Fibroblast of lung (primary cell): ENCODE data around the gene STARD9. TPM values are rescaled to one million over a fixed set of nuclear protein-coding genes. Genes with fewer than 3 reads are reported as not detected.

Experiments
- DNase-seq, 2 donors: peaks; one replicate each; pipeline versions ENCODE4 v3.0.0 to v3.0.0-alpha.2; 2010; ENCODE audit warnings: low read depth in 2 of 2
- H2AFZ ChIP-seq: 2 replicates; pipeline ENCODE4 v1.5.1; 2012; ENCODE audit warnings: low read length, control low read depth, inconsistent platforms
- H3K27ac ChIP-seq: 2 replicates; pipeline ENCODE4 v1.5.1; 2011; ENCODE audit warnings: low read length, control low read depth; ENCODE audit not compliant: insufficient read depth
- H3K27me3 ChIP-seq: 2 replicates; pipeline ENCODE4 v1.5.1; 2011; ENCODE audit warnings: mild to moderate bottlenecking, low read length; ENCODE audit not compliant: control insufficient read depth, insufficient read depth
- H3K36me3 ChIP-seq: 2 replicates; pipeline ENCODE4 v1.5.1; 2011; ENCODE audit warnings: low read length; ENCODE audit not compliant: control insufficient read depth, insufficient read depth
- H3K4me1 ChIP-seq: 2 replicates; pipeline ENCODE4 v1.5.1; 2011; ENCODE audit warnings: low read length; ENCODE audit not compliant: control insufficient read depth, insufficient read depth; ENCODE audit errors: extremely low read depth
- H3K4me2 ChIP-seq: 2 replicates; pipeline ENCODE4 v1.5.1; 2011; ENCODE audit warnings: low read length, control low read depth; ENCODE audit not compliant: insufficient read depth; ENCODE audit errors: extremely low read depth
- H3K4me3 ChIP-seq, 4 experiments: fragments of 200-600 bp in 1 of 4; sonication (generic) in 1 of 4; replicated peaks in 1 of 4; 2 replicates each; pipeline ENCODE4 v1.5.1; 2011 to 2016; ENCODE audit warnings: low read length in 4 of 4, low read depth in 3 of 4, mild to moderate bottlenecking in 3 of 4, control low read depth in 2 of 4, inconsistent platforms in 1 of 4, mixed read lengths in 1 of 4; ENCODE audit not compliant: insufficient read depth in 1 of 4; ENCODE audit errors: control extremely low read depth in 1 of 4
- H3K79me2 ChIP-seq: 2 replicates; pipeline ENCODE4 v1.5.1; 2012; ENCODE audit warnings: mild to moderate bottlenecking, low read length, inconsistent platforms; ENCODE audit not compliant: control insufficient read depth, insufficient read depth
- H3K9ac ChIP-seq: 2 replicates; pipeline ENCODE4 v1.5.1; 2011; ENCODE audit warnings: mild to moderate bottlenecking, low read length, control low read depth; ENCODE audit not compliant: insufficient read depth
- H3K9me3 ChIP-seq: 2 replicates; pipeline ENCODE4 v1.5.1; 2012; ENCODE audit warnings: low read depth, low read length; ENCODE audit not compliant: control insufficient read depth, insufficient read depth
- H4K20me1 ChIP-seq: 2 replicates; pipeline ENCODE4 v1.5.1; 2011; ENCODE audit warnings: low read length; ENCODE audit not compliant: control insufficient read depth, insufficient read depth; ENCODE audit errors: extremely low read depth
- EZH2 ChIP-seq: IDR thresholded peaks from 2 replicates; pipeline ENCODE4 v1.5.1; 2012; ENCODE audit warnings: low read length, control low read depth, mild to moderate bottlenecking; ENCODE audit errors: missing control alignments
- polyA plus RNA-seq, 2 donors: library from polyadenylated mRNA; depleted of rRNA in 1 of 2; stranded (reverse) in 1 of 2; unstranded in 1 of 2; fragments of >200 nt; gene quantifications; 2 replicates each; pipeline ENCODE4 v1.2.1, GENCODE V29; 2011 to 2012; ENCODE audit warnings: missing spikeins in 1 of 2
- total RNA-seq: library from RNA; depleted of rRNA; stranded (reverse); fragments of >200 nt; gene quantifications from 2 replicates; pipeline ENCODE4 v1.2.1, GENCODE V29; 2014
- TF ChIP-seq, protein P1 (sequence below), 2 donors: IDR thresholded peaks in 1 of 2; conservative IDR thresholded peaks in 1 of 2; 1 replicate in 1 of 2; 2 replicates in 1 of 2; pipeline ENCODE4 v1.5.1; 2011 to 2012; ENCODE audit warnings: low read length in 2 of 2, control low read depth in 1 of 2, inconsistent platforms in 1 of 2, low read depth in 1 of 2, mild to moderate bottlenecking in 1 of 2

STARD9 gene
- total and polyA plus RNA-seq, 2 donors (not counting 1 experiment from before 2014, with no cell fraction given), result 2.5 to 8.3 TPM

DNA sequence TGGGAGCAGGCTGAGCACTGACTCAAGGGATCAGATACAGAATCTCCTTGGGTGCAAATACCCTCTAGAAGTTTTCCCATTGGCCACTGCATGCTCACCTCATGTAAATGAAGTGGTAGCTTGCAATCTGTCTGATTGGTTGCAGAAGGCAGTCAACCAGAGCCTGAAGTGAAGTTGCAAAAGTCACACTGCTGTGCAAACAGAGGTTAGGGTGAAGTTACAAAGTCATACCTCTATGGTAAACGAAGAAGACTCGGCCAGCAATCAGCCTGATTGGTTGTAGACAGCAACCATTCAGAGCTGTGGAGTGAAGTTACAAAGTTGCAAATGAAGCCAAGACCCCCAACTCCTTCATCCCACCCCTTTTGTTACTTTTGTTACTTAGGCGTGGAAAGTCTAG is 27.1 kb downstream of the STARD9 start:
- H2AFZ ChIP-seq, result no peak overlapping the region
- H3K27ac ChIP-seq, result no peak overlapping the region
- no peak overlapping the region for H3K4me3 ChIP-seq
- H3K4me1 ChIP-seq, result peaks cover 4% of the 10 kb centered on the region
- TF ChIP-seq EZH2, result no peak
- TF ChIP-seq, protein P1, sequence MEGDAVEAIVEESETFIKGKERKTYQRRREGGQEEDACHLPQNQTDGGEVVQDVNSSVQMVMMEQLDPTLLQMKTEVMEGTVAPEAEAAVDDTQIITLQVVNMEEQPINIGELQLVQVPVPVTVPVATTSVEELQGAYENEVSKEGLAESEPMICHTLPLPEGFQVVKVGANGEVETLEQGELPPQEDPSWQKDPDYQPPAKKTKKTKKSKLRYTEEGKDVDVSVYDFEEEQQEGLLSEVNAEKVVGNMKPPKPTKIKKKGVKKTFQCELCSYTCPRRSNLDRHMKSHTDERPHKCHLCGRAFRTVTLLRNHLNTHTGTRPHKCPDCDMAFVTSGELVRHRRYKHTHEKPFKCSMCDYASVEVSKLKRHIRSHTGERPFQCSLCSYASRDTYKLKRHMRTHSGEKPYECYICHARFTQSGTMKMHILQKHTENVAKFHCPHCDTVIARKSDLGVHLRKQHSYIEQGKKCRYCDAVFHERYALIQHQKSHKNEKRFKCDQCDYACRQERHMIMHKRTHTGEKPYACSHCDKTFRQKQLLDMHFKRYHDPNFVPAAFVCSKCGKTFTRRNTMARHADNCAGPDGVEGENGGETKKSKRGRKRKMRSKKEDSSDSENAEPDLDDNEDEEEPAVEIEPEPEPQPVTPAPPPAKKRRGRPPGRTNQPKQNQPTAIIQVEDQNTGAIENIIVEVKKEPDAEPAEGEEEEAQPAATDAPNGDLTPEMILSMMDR (conservative IDR thresholded peaks at IDR 0.05 in 1 of 2, IDR thresholded peaks at IDR 0.05 in 1 of 2; ENCODE audit: low read depth in 1 of 2, low read length in 2 of 2), result no peak
- H3K27me3 ChIP-seq, result no peaks in the 10 kb centered on the region
- H3K9me3 ChIP-seq, result no peaks in the 10 kb centered on the region
- H3K36me3 ChIP-seq, result no peaks in the 10 kb centered on the region
- no peak overlapping the region for H3K9ac ChIP-seq
- H4K20me1 ChIP-seq, result no peaks in the 10 kb centered on the region
- H3K79me2 ChIP-seq, result no peaks in the 10 kb centered on the region
- no peak overlapping the region for H3K4me2 ChIP-seq
- no peak for DNase-seq

DNA sequence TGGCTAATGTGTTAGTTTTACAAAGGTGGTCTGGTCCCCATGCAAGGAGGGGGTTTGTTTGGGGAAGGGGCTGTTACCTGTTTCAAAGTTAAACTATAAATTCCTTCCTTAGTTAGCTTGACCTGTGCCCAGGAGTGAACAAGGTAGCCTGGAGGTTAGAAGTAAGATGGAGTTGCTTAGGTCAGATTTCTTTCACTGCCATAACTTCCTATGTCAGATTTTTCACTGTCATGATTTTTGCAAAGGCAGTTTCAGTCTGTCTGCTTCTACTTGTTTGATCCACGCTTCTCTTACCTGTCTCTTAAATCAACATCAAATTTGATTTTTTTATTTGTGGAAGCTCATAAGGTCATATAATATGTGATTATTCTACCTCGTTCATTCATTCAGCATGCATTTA is 28.6 kb downstream of the STARD9 start:
- Histone ChIP-seq H2AFZ (no peak overlapping the region), H3K79me2 (no peaks in the 10 kb centered on the region), H4K20me1 (no peaks in the 10 kb centered on the region), H3K9ac (no peak overlapping the region), H3K27me3 (no peaks in the 10 kb centered on the region), H3K27ac (no peak overlapping the region), H3K9me3 (no peaks in the 10 kb centered on the region), H3K36me3 (no peaks in the 10 kb centered on the region), H3K4me1 (peaks cover 4% of the 10 kb centered on the region), H3K4me3 (no peak overlapping the region), H3K4me2 (no peak overlapping the region)
- DNase-seq, result no peak
- TF ChIP-seq, protein P1 (conservative IDR thresholded peaks at IDR 0.05 in 1 of 2, IDR thresholded peaks at IDR 0.05 in 1 of 2; ENCODE audit: low read depth in 1 of 2, low read length in 2 of 2), result no peak
- no peak for TF ChIP-seq EZH2

DNA sequence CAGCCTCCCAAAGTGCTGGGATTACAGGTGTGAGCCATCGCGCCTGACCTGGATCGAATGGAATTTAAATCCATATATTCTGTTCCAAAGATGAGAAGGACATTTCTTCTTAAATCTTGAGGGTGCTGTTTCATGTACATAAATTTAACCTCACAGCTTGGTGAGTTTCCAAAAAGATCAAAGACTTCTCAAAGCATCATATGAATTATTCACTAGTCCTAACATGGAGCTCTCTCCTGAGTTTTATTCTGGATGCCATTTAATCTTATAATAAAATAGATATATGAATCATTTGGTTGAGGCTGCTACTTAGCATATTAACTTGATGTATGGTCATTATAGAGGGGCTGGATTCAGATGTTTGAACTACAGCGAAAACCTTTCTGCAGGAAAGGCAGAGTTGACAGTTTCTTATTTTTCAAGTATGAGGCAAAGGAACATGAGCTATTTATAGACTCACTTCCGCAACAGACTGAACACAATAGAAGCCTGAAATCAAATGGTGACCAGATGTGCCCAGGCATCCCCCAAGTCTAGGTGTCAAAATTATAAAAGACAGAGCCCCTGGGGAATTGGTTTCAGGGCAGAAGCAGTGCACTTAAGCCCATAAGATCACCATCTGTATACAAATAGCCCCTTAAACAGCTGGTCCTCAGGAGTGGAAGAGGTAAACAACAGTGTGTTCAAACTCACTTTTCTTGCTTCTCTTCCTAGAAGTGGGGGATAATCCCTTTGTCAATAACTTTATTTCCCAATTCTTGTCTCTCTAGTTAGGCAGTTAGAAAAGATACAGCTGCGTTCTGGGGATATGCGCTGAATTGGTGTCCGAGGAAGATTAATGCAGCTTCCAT is 29.7 kb downstream of the STARD9 start:
- DNase-seq, result peak; percentile 36 to 40

More for the DNA sequence above, 29.7 kb downstream of the STARD9 start:
- no peak overlapping the region for H3K4me3 ChIP-seq
- no peaks in the 10 kb centered on the region for H3K79me2 ChIP-seq
- no peaks in the 10 kb centered on the region for H4K20me1 ChIP-seq
- H2AFZ ChIP-seq, result peak overlapping the region; percentile 31
- H3K4me1 ChIP-seq, result peaks cover 4% of the 10 kb centered on the region
- H3K36me3 ChIP-seq, result no peaks in the 10 kb centered on the region
- H3K27ac ChIP-seq, result no peak overlapping the region
- no peaks in the 10 kb centered on the region for H3K27me3 ChIP-seq
- peak overlapping the region; percentile 25 for H3K4me2 ChIP-seq
- TF ChIP-seq EZH2, result no peak
- TF ChIP-seq, protein P1 (conservative IDR thresholded peaks at IDR 0.05 in 1 of 2, IDR thresholded peaks at IDR 0.05 in 1 of 2; ENCODE audit: low read depth in 1 of 2, low read length in 2 of 2), result no peak
- no peaks in the 10 kb centered on the region for H3K9me3 ChIP-seq
- no peak overlapping the region for H3K9ac ChIP-seq
